DOHH2 (cell line): ENCODE data around the gene KRT17.

ENCODE experiments used
- CTCF ChIP-seq: fragments of 200-600 bp; sonication (generic); IDR thresholded peaks from one replicate; pipeline ENCODE4 v1.5.1; 2014; ENCODE audit warnings: antibody characterized with exemption, mild to moderate bottlenecking, low read depth, low read length; ENCODE audit not compliant: poor library complexity, severe bottlenecking
- EZH2phosphoT487 ChIP-seq: fragments of 200-600 bp; sonication (generic); IDR thresholded peaks from 2 replicates; pipeline ENCODE4 v1.6.1; 2017; ENCODE audit warnings: borderline replicate concordance, mild to moderate bottlenecking, antibody characterized with exemption, low read length, moderate library complexity, mixed read lengths

- no peak for TF ChIP-seq CTCF
- no peak for TF ChIP-seq EZH2phosphoT487
Measured at GRCh38 chr17:41629826-41630670, 5.7 kb upstream of the KRT17 start.
